ENCODE data around the gene C19orf81. TPM values are rescaled to one million over a fixed set of nuclear protein-coding genes. Genes with fewer than 3 reads are reported as not detected.

Gene C19orf81
- total RNA-seq, 1 experiment from 2014 or later: 14.5 TPM

GRCh38 chr19:50638600-50638999, 10.6 kb upstream of the C19orf81 start:
- ATAC-seq (no peak), DNase-seq (ENCODE audit: low read depth, low spot score) (no peak)
- no peaks in the 10 kb centered on the region for H3K9me2 ChIP-seq (ENCODE audit: insufficient read depth)
- H3K4me1 ChIP-seq (ENCODE audit: control insufficient read depth in 1 of 2, insufficient read depth in 2 of 2, low read length in 2 of 2): peaks cover 8 to 14% of the 10 kb centered on the region in 2 experiments; a peak in 3 of 4 replicates
- intact Hi-C loops (cut with micrococcal nuclease): no loop called here
- TF ChIP-seq CEBPB (IDR thresholded peaks at IDR 0.05; ENCODE audit: low read depth) (no peak), SIN3A (IDR thresholded peaks at IDR 0.05; ENCODE audit: low read depth) (no peak), ZFX (IDR thresholded peaks at IDR 0.05) (no peak), REST (IDR thresholded peaks at IDR 0.05; ENCODE audit: low read depth) (no peak), POLR2AphosphoS5 (IDR thresholded peaks at IDR 0.05; ENCODE audit: low read depth, low read length) (no peak), POLR2A (IDR thresholded peaks at IDR 0.05; ENCODE audit: borderline replicate concordance, extremely low read depth, insufficient read depth, insufficient read length) (no peak), EZH2 (IDR thresholded peaks at IDR 0.05) (no peak), EZH2phosphoT487 (IDR thresholded peaks at IDR 0.05; ENCODE audit: borderline replicate concordance) (no peak), CBX3 (IDR thresholded peaks at IDR 0.05; ENCODE audit: low read depth) (no peak)
- peaks cover 3 to 7% of the 10 kb centered on the region in 2 experiments; a peak in 2 of 4 replicates for H3K9me3 ChIP-seq (ENCODE audit: control insufficient read depth in 1 of 2, insufficient read depth in 1 of 2, low read depth in 1 of 2, low read length in 2 of 2)
- ChIA-PET CTCF (no interaction called here), RAD21 (ENCODE audit: low non-redundant PET in 1 of 2, low total read pairs in 2 of 2, uncharacterized antibody in 2 of 2, unreplicated experiment in 2 of 2) (interaction anchor here in 1 of 2 experiments (0.7 kb wide), 1 partner anchor 101 kb away, joined by 3 read pairs; no protein-coding TSS in a partner anchor), POLR2A (interaction anchor here (0.7 kb wide), 1 partner anchor 1150 kb away, joined by 3 read pairs; no protein-coding TSS in a partner anchor)
- H2AFZ ChIP-seq (ENCODE audit: low read depth, low read length, poor library complexity, severe bottlenecking): no peak overlapping the region
- H3K36me3 ChIP-seq (ENCODE audit: control insufficient read depth in 1 of 2, insufficient read depth in 2 of 2, low read length in 2 of 2): no peaks in the 10 kb centered on the region
- no peaks in the 10 kb centered on the region for H3K79me2 ChIP-seq (ENCODE audit: insufficient read depth, low read length)
- no peaks in the 10 kb centered on the region for H4K20me1 ChIP-seq (ENCODE audit: insufficient read depth)
- no peak overlapping the region for H3K27ac ChIP-seq (ENCODE audit: low read depth, low read length)
- BruUV-seq (replicated peaks): no TSS peak
- H3K27me3 ChIP-seq (ENCODE audit: insufficient read depth, low read length): peaks cover 17% of the 10 kb centered on the region; the same call in 1 of the 2 replicates
- no peak overlapping the region; a peak in 1 of 4 replicates for H3K4me3 ChIP-seq (replicated peaks in 1 of 2; ENCODE audit: low read depth in 1 of 2, low read length in 2 of 2)
- H3K9ac ChIP-seq (ENCODE audit: low read length): no peak overlapping the region
- H3K4me2 ChIP-seq (ENCODE audit: low read length): peak overlapping the region; percentile 98

Measured in HCT116 (cell line).